Smooth muscle cell (in vitro differentiated cells): ENCODE results near the gene GLOD5. TPM values are rescaled to one million over a fixed set of nuclear protein-coding genes. Genes with fewer than 3 reads are reported as not detected.

Experiments used
- DNase-seq: peaks from one replicate; lab custom pipeline; 2025; ENCODE audit not compliant: unreplicated experiment; lab: John Stamatoyannopoulos, UW
- H2AFZ ChIP-seq: fragments of 200-600 bp; sonication (generic); 2 replicates; pipeline ENCODE4 v1.6.0; 2016; ENCODE audit warnings: antibody characterized with exemption, low read depth, mild to moderate bottlenecking
- H3F3A ChIP-seq: fragments of 200-600 bp; sonication (generic); 2 replicates; pipeline ENCODE4 v1.6.0; 2017; ENCODE audit warnings: antibody characterized with exemption, low read depth
- H3K27ac ChIP-seq: fragments of 200-600 bp; sonication (generic); 2 replicates; pipeline ENCODE4 v1.5.1; 2016; ENCODE audit warnings: low read depth, mild to moderate bottlenecking
- H3K27me3 ChIP-seq: fragments of 200-600 bp; sonication (generic); 2 replicates; pipeline ENCODE4 v1.6.1; 2016; ENCODE audit warnings: low read depth, mild to moderate bottlenecking
- H3K36me3 ChIP-seq: fragments of 200-600 bp; sonication (generic); 2 replicates; pipeline ENCODE4 v1.5.1; 2016; ENCODE audit warnings: low read depth
- H3K4me1 ChIP-seq: fragments of 200-600 bp; sonication (generic); 2 replicates; pipeline ENCODE4 v1.5.1; 2016; ENCODE audit warnings: low read depth
- H3K4me2 ChIP-seq: fragments of 200-600 bp; sonication (generic); 2 replicates; pipeline ENCODE4 v1.6.0; 2016; ENCODE audit warnings: mild to moderate bottlenecking
- H3K4me3 ChIP-seq: fragments of 200-600 bp; sonication (generic); 2 replicates; pipeline ENCODE4 v1.5.1; 2016; ENCODE audit warnings: mild to moderate bottlenecking
- H3K79me2 ChIP-seq: fragments of 200-600 bp; sonication (generic); 2 replicates; pipeline ENCODE4 v1.6.0; 2016; ENCODE audit warnings: low read depth, mild to moderate bottlenecking
- H3K9ac ChIP-seq: fragments of 200-600 bp; sonication (generic); 2 replicates; pipeline ENCODE4 v1.6.0; 2016; ENCODE audit warnings: low read depth
- H3K9me3 ChIP-seq: fragments of 200-600 bp; sonication (generic); replicated peaks from 2 replicates; pipeline ENCODE4 v1.5.1; 2016; ENCODE audit warnings: low read depth
- H4K20me1 ChIP-seq: fragments of 200-600 bp; sonication (generic); 2 replicates; pipeline ENCODE4 v1.6.0; 2016; ENCODE audit warnings: low read depth
- WGBS: methylation state at CpG from one replicate; pipeline ENCODE4 v1.1.7; 2016; ENCODE audit warnings: low lambda C conversion rate; 5-methylcytosine and 5-hydroxymethylcytosine counted together
- polyA plus RNA-seq: library from polyadenylated mRNA; unstranded; fragments of >200 nt; fragmentation: Nextera tagmentation; extraction: Ambion mirVana; gene quantifications from 2 replicates; pipeline ENCODE4 v1.2.1, GENCODE V29; 2016
- total RNA-seq: library from RNA; depleted of rRNA; stranded (reverse); fragments of >200 nt; gene quantifications from 2 replicates; pipeline ENCODE4 v1.2.3, GENCODE V29; 2014
- TF ChIP-seq, protein P1 (sequence below): fragments of 200-600 bp; sonication (generic); IDR thresholded peaks from 2 replicates; pipeline ENCODE4 v1.5.1; 2017; ENCODE audit warnings: borderline replicate concordance, mild to moderate bottlenecking, antibody characterized with exemption; ENCODE audit not compliant: insufficient read depth, poor library complexity, severe bottlenecking

The GLOD5 gene
- total and polyA plus RNA-seq, 2 experiments from 2014 or later = not detected

- Histone ChIP-seq H3K9me3 (no peaks in the 10 kb centered on the region), H3K4me3 (no peak overlapping the region), H3K9ac (no peak overlapping the region), H3K4me2 (no peak overlapping the region), H4K20me1 (no peaks in the 10 kb centered on the region), H3K36me3 (no peaks in the 10 kb centered on the region), H3K27ac (peak overlapping the region; percentile 67), H3F3A (no peaks in the 10 kb centered on the region), H3K4me1 (no peaks in the 10 kb centered on the region), H3K27me3 (no peaks in the 10 kb centered on the region), H2AFZ (no peak overlapping the region), H3K79me2 (no peaks in the 10 kb centered on the region)
- TF ChIP-seq, protein P1, sequence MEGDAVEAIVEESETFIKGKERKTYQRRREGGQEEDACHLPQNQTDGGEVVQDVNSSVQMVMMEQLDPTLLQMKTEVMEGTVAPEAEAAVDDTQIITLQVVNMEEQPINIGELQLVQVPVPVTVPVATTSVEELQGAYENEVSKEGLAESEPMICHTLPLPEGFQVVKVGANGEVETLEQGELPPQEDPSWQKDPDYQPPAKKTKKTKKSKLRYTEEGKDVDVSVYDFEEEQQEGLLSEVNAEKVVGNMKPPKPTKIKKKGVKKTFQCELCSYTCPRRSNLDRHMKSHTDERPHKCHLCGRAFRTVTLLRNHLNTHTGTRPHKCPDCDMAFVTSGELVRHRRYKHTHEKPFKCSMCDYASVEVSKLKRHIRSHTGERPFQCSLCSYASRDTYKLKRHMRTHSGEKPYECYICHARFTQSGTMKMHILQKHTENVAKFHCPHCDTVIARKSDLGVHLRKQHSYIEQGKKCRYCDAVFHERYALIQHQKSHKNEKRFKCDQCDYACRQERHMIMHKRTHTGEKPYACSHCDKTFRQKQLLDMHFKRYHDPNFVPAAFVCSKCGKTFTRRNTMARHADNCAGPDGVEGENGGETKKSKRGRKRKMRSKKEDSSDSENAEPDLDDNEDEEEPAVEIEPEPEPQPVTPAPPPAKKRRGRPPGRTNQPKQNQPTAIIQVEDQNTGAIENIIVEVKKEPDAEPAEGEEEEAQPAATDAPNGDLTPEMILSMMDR = no peak
- WGBS = 75% methylated on average over 2 of the region's 2 CpGs
- DNase-seq = no peak
These were observed 46.5 kb upstream of the GLOD5 start for GRCh38 chrX:48715072-48715471.

GRCh38 chrX:48715876-48716502 is 45.6 kb upstream of the GLOD5 start:
- Histone ChIP-seq H3K9ac (no peak overlapping the region), H3K36me3 (no peaks in the 10 kb centered on the region), H4K20me1 (no peaks in the 10 kb centered on the region), H3F3A (no peaks in the 10 kb centered on the region), H3K4me3 (no peak overlapping the region), H3K4me2 (no peak overlapping the region), H2AFZ (no peak overlapping the region), H3K79me2 (no peaks in the 10 kb centered on the region), H3K9me3 (no peaks in the 10 kb centered on the region), H3K4me1 (no peaks in the 10 kb centered on the region), H3K27ac (no peak overlapping the region), H3K27me3 (no peaks in the 10 kb centered on the region)
- no peak for DNase-seq
- TF ChIP-seq, protein P1 = no peak
- 55% methylated on average over 4 of the region's 4 CpGs for WGBS

- no peak overlapping the region for H2AFZ ChIP-seq
- no peaks in the 10 kb centered on the region for H4K20me1 ChIP-seq
- no peak for DNase-seq
- H3K4me1 ChIP-seq = no peaks in the 10 kb centered on the region
- H3K27ac ChIP-seq = no peak overlapping the region
- TF ChIP-seq, protein P1 = no peak
- no peak overlapping the region for H3K4me3 ChIP-seq
- H3K36me3 ChIP-seq = no peaks in the 10 kb centered on the region
- H3K79me2 ChIP-seq = no peaks in the 10 kb centered on the region
- no peak overlapping the region for H3K9ac ChIP-seq
- no peaks in the 10 kb centered on the region for H3K27me3 ChIP-seq
- no peak overlapping the region for H3K4me2 ChIP-seq
- H3K9me3 ChIP-seq = no peaks in the 10 kb centered on the region
- H3F3A ChIP-seq = no peaks in the 10 kb centered on the region
- 57% methylated on average over 2 of the region's 2 CpGs for WGBS
These were observed 41.6 kb upstream of the GLOD5 start for GRCh38 chrX:48719958-48720357.
